K562 (cell line): ENCODE measurements around the gene ZNF471. TPM values are rescaled to one million over a fixed set of nuclear protein-coding genes. Genes with fewer than 3 reads are reported as not detected.

Experiments used
- ATAC-seq: fragments of 200-7000 bp; cut with Tn5 transposase; 3 replicates; pipeline ENCODE4 v1.9.1; 2020; ENCODE audit warnings: moderate library complexity
- BruUV-seq: library from RNA; stranded (reverse); fragments of 400-500 nt; replicated peaks from 2 replicates; lab custom pipeline; 2021; lab: Mats Ljungman, UMichigan
- CTCF ChIA-PET: fragments of 300-600 bp; formaldehyde crosslinking; extraction: SDS; loops from one replicate; lab custom pipeline; 2021; ENCODE audit warnings: low intra/inter-chr PET ratio; lab: Yijun Ruan, JAX
- POLR2A ChIA-PET: fragments of 300-600, 350-650 bp; sonication (Branson Sonifier 250); formaldehyde crosslinking; extraction: SDS; loops from one replicate; lab custom pipeline; 2021; ENCODE audit warnings: antibody characterized with exemption, inconsistent platforms; lab: Yijun Ruan, JAX
- DNase-seq, 4 experiments: peaks; one replicate each; pipeline versions ENCODE4 v3.0.0 to v3.0.0-alpha.2; 2011 to 2018; ENCODE audit warnings: low spot score in 3 of 4, mixed read lengths in 3 of 4; ENCODE audit errors: extremely low read depth in 1 of 4
- FAIRE-seq: peaks from 2 replicates; lab custom pipeline; 2011; peaks lifted over from hg19 to GRCh38; lab: Jason Lieb, UNC
- H2AFZ ChIP-seq: 2 replicates; pipeline ENCODE4 v1.6.0; 2011; ENCODE audit warnings: low read depth, low read length, control low read depth, inconsistent platforms
- H3K27ac ChIP-seq: fragments of 200-600 bp; 3 replicates; pipeline ENCODE4 v1.8.0; 2011; ENCODE audit warnings: low read depth, mild to moderate bottlenecking, control low read depth, inconsistent platforms, low read length, moderate library complexity, mixed read lengths; ENCODE audit errors: extremely low read depth
- H3K27me3 ChIP-seq, 2 experiments: fragments of 300-600 bp in 1 of 2; 2 replicates in 1 of 2; 3 replicates in 1 of 2; pipeline versions ENCODE4 v1.6.0 to v1.8.0; 2011; ENCODE audit warnings: inconsistent platforms in 2 of 2, low read length in 2 of 2, mild to moderate bottlenecking in 1 of 2, mixed read lengths in 1 of 2, moderate library complexity in 1 of 2; ENCODE audit not compliant: control insufficient read depth in 2 of 2, insufficient read depth in 2 of 2
- H3K36me3 ChIP-seq: fragments of 300-600 bp; 3 replicates; pipeline ENCODE4 v1.8.0; 2011; ENCODE audit warnings: mild to moderate bottlenecking, low read length, inconsistent platforms; ENCODE audit not compliant: control insufficient read depth, insufficient read depth
- H3K4me1 ChIP-seq, 2 experiments: fragments of 200-600 bp in 1 of 2; replicated peaks in 1 of 2; 2 replicates in 1 of 2; 3 replicates in 1 of 2; pipeline versions ENCODE4 v1.5.1 to v1.8.0; 2011; ENCODE audit warnings: inconsistent platforms in 2 of 2, low read length in 2 of 2, mild to moderate bottlenecking in 1 of 2, mixed read lengths in 1 of 2, moderate library complexity in 1 of 2; ENCODE audit not compliant: control insufficient read depth in 2 of 2, insufficient read depth in 2 of 2
- H3K4me2 ChIP-seq: 2 replicates; pipeline ENCODE4 v1.6.1; 2011; ENCODE audit warnings: low read length, control low read depth, inconsistent platforms, mixed read lengths; ENCODE audit not compliant: insufficient read depth
- H3K4me3 ChIP-seq: fragments of 200-600 bp; sonication (generic), shearing (Covaris generic); 2 replicates; pipeline ENCODE4 v1.5.1; 2016; ENCODE audit warnings: control low read depth, inconsistent platforms
- H3K79me2 ChIP-seq: fragments of 200-600 bp; 3 replicates; pipeline ENCODE4 v1.8.0; 2011; ENCODE audit warnings: low read length, inconsistent platforms; ENCODE audit not compliant: control insufficient read depth, insufficient read depth
- H3K9ac ChIP-seq, 2 experiments: 2 replicates each; pipeline versions ENCODE4 v1.6.0 to v1.6.1; 2011; ENCODE audit warnings: low read depth in 2 of 2, low read length in 2 of 2, control low read depth in 1 of 2, inconsistent platforms in 1 of 2, mild to moderate bottlenecking in 1 of 2, mixed read lengths in 1 of 2; ENCODE audit not compliant: insufficient read depth in 1 of 2
- H3K9me1 ChIP-seq: one replicate; pipeline ENCODE4 v1.6.0; 2011; ENCODE audit warnings: inconsistent platforms, mild to moderate bottlenecking, low read length, moderate library complexity; ENCODE audit not compliant: control insufficient read depth, insufficient read depth
- H3K9me3 ChIP-seq: replicated peaks from 2 replicates; pipeline ENCODE4 v1.5.1; 2011; ENCODE audit warnings: low read depth, low read length, inconsistent platforms; ENCODE audit not compliant: control insufficient read depth, insufficient read depth
- H4K20me1 ChIP-seq: replicated peaks from 2 replicates; pipeline ENCODE4 v1.6.1; 2011; ENCODE audit warnings: low read length, inconsistent platforms, mixed read lengths; ENCODE audit not compliant: control insufficient read depth, insufficient read depth
- IFI16 ChIP-seq: fragments of 250-450 bp; sonication (Bioruptor Pico); IDR thresholded peaks from 2 replicates; pipeline ENCODE4 v2.1.2; 2022; ENCODE audit warnings: mild to moderate bottlenecking, inconsistent platforms
- KAT8 ChIP-seq: fragments of 450-650 bp; IDR thresholded peaks from 2 replicates; pipeline ENCODE4 v1.6.1; 2016; ENCODE audit warnings: low read depth, mild to moderate bottlenecking
- KLF13 ChIP-seq: fragments of 450-650 bp; IDR thresholded peaks from 2 replicates; pipeline ENCODE4 v1.6.1; 2016; ENCODE audit warnings: missing genetic modification characterization, low read depth, mild to moderate bottlenecking, missing compliant biosample characterization, moderate library complexity, borderline replicate concordance
- NFIX ChIP-seq: fragments of 250-450 bp; sonication (Bioruptor Pico); IDR thresholded peaks from 2 replicates; pipeline ENCODE4 v1.4.0; 2020; ENCODE audit warnings: low read depth, mild to moderate bottlenecking, moderate library complexity
- POLR3A ChIP-seq: IDR thresholded peaks from 2 replicates; pipeline ENCODE4 v1.6.1; 2011; ENCODE audit warnings: borderline replicate concordance, mild to moderate bottlenecking, moderate library complexity; ENCODE audit not compliant: insufficient read length, insufficient read depth; ENCODE audit errors: extremely low read depth
- SMAD1 ChIP-seq: fragments of 150-350 bp; IDR thresholded peaks from 2 replicates; pipeline ENCODE4 v1.6.1; 2014; ENCODE audit warnings: low read length, low read depth; ENCODE audit not compliant: partially characterized antibody
- SP2 ChIP-seq: IDR thresholded peaks from 2 replicates; pipeline ENCODE4 v1.6.1; 2011; ENCODE audit warnings: mild to moderate bottlenecking, low read depth, low read length, moderate library complexity; ENCODE audit not compliant: poor library complexity, severe bottlenecking; ENCODE audit errors: extremely low read depth
- TAF7 ChIP-seq: fragments of 450-650 bp; IDR thresholded peaks from 2 replicates; pipeline ENCODE4 v1.6.1; 2016; ENCODE audit warnings: missing genetic modification characterization, missing compliant biosample characterization
- ZBTB11 ChIP-seq, 3 experiments: fragments of 200-800 bp in 1 of 3; fragments of 250-450 bp in 1 of 3; fragments of 450-650 bp in 1 of 3; sonication (Bioruptor Pico) in 1 of 3; sonication (Bioruptor generic) in 1 of 3; formaldehyde crosslinking in 1 of 3; IDR thresholded peaks; 2 replicates each; pipeline versions ENCODE4 v1.6.1 to v1.8.0; 2016 to 2022; ENCODE audit warnings: mild to moderate bottlenecking in 2 of 3, missing genetic modification characterization in 2 of 3, missing compliant biosample characterization in 1 of 3, moderate library complexity in 1 of 3
- ZNF354B ChIP-seq: fragments of 250-450 bp; sonication (Bioruptor Pico); IDR thresholded peaks from 2 replicates; pipeline ENCODE4 v1.4.0; 2020
- WGBS: fragments of 100-300 bp; shearing (Covaris generic); methylation state at CpG from one replicate; pipeline ENCODE4 v1.1.6; 2016; ENCODE audit warnings: low coverage, mixed read lengths; ENCODE audit not compliant: insufficient coverage; ENCODE audit errors: missing lambda C conversion rate; 5-methylcytosine and 5-hydroxymethylcytosine counted together
- in situ Hi-C: fragments of 300-500 bp; cut with MboI; formaldehyde crosslinking; loops from 4 replicates; pipeline ENCODE4 v1.15.0; 2018; ENCODE audit warnings: inconsistent platforms, mixed read lengths
- intact Hi-C: fragments of 100-400 bp; cut with micrococcal nuclease; formaldehyde crosslinking; loops from 2 replicates; pipeline ENCODE4 v1.14.2; 2022
- polyA plus RNA-seq, 8 experiments: library from polyadenylated mRNA; depleted of rRNA in 4 of 8; stranded (reverse) in 5 of 8; unstranded in 3 of 8; fragments of >200 nt; fragmentation: Nextera tagmentation in 2 of 8; fragmentation: Illumina TruSeq in 1 of 8; extraction: Ambion mirVana in 2 of 8; extraction: Trizol in 1 of 8; gene quantifications; 2 replicates each; pipeline versions ENCODE4 v1.2.1 to v1.2.3, GENCODE V29; 2011 to 2014; ENCODE audit warnings: inconsistent platforms in 1 of 8, missing spikeins in 1 of 8
- total RNA-seq, 7 experiments: library from RNA; depleted of rRNA in 6 of 7; stranded (reverse); fragments of >200 nt in 6 of 7; fragmentation: Illumina TruSeq in 2 of 7; extraction: Trizol in 2 of 7; gene quantifications; 2 replicates each; pipeline versions ENCODE4 v1.2.1 to v1.2.3, GENCODE V29; 2011 to 2021; ENCODE audit warnings: low replicate concordance in 1 of 7

The ZNF471 gene
- total and polyA plus RNA-seq, 9 of the 15 experiments (the other 6 are each of a cell fraction or from before 2014, with no cell fraction given) = not detected

GRCh38 chr19:56572589-56572988 is 64.9 kb downstream of the ZNF471 start:
- WGBS = 0% methylated on average over 2 of the region's 2 CpGs
- CTCF ChIA-PET = no interaction called here
- DNase-seq (no peak), FAIRE-seq (no peak), ATAC-seq (no peak)
- in situ Hi-C loops = no loop called here
- Histone ChIP-seq H3K27me3 (no peaks in the 10 kb centered on the region), H4K20me1 (no peaks in the 10 kb centered on the region), H3K36me3 (no peaks in the 10 kb centered on the region), H3K27ac (no peak overlapping the region), H3K4me3 (no peak overlapping the region), H3K9ac (no peak overlapping the region), H2AFZ (no peak overlapping the region), H3K79me2 (no peaks in the 10 kb centered on the region), H3K9me3 (no peaks in the 10 kb centered on the region), H3K9me1 (no peaks in the 10 kb centered on the region), H3K4me2 (no peak overlapping the region), H3K4me1 (peaks cover 0 to 1% of the 10 kb centered on the region in 2 experiments; a peak in 1 of 5 replicates)
- POLR2A ChIA-PET = no interaction called here
- TF ChIP-seq POLR3A (no peak), SMAD1 (no peak), SP2 (no peak), ZBTB11 (CRISPR knock-in tag; IDR thresholded peaks at IDR 0.05) (no peak), IFI16 (CRISPR knock-in tag) (no peak), KAT8 (no peak), KLF13 (tag) (no peak), NFIX (no peak), TAF7 (tag) (no peak), ZNF354B (no peak)
- intact Hi-C loops = no loop called here
- BruUV-seq = no TSS peak
